Common myeloid progenitor, CD34-positive (primary cell): ENCODE data around the gene SIAH2.

Experiments used
- CTCF ChIA-PET: fragments of 350-600 bp; sonication (Branson Sonifier 250); formaldehyde crosslinking; loops from one replicate; lab custom pipeline; 2021; ENCODE audit warnings: antibody characterized with exemption; lab: Charles Lee
- POLR2A ChIA-PET: fragments of 350-600 bp; sonication (Branson Sonifier 250); formaldehyde crosslinking; loops from one replicate; lab custom pipeline; 2021; ENCODE audit warnings: antibody characterized with exemption; lab: Charles Lee
- DNase-seq, 3 donors: peaks; one replicate each; pipeline versions ENCODE4 v3.0.0 to v3.0.0-alpha.2; 2013
- H3K27ac ChIP-seq, 2 experiments: 1 replicate in 1 of 2; 2 replicates in 1 of 2; pipeline ENCODE4 v1.7.0; 2013; ENCODE audit warnings: inconsistent platforms in 2 of 2, low read length in 2 of 2, mild to moderate bottlenecking in 2 of 2, low read depth in 1 of 2, moderate library complexity in 1 of 2; ENCODE audit not compliant: severe bottlenecking in 2 of 2, insufficient read depth in 1 of 2, poor library complexity in 1 of 2
- H3K27me3 ChIP-seq, 5 experiments: replicated peaks in 2 of 5; 1 replicate in 3 of 5; 2 replicates in 2 of 5; pipeline versions ENCODE4 v1.6.1 to v1.7.0; 2013; ENCODE audit warnings: low read length in 4 of 5, mild to moderate bottlenecking in 2 of 5, moderate library complexity in 2 of 5, inconsistent platforms in 1 of 5; ENCODE audit not compliant: insufficient read depth in 5 of 5, control insufficient read depth in 4 of 5
- H3K36me3 ChIP-seq, 4 experiments: 1 replicate in 2 of 4; 2 replicates in 2 of 4; pipeline versions ENCODE4 v1.6.1 to v1.7.0; 2013; ENCODE audit warnings: low read length in 3 of 4, control low read depth in 1 of 4, mild to moderate bottlenecking in 1 of 4; ENCODE audit not compliant: control insufficient read depth in 4 of 4, insufficient read depth in 4 of 4
- H3K4me1 ChIP-seq, 4 experiments: 1 replicate in 3 of 4; 2 replicates in 1 of 4; pipeline versions ENCODE4 v1.6.1 to v1.7.1; 2013; ENCODE audit warnings: low read length in 3 of 4, mild to moderate bottlenecking in 3 of 4, control low read depth in 1 of 4, inconsistent platforms in 1 of 4, moderate library complexity in 1 of 4; ENCODE audit not compliant: control insufficient read depth in 4 of 4, insufficient read depth in 4 of 4; ENCODE audit errors: control extremely low read depth in 1 of 4
- H3K4me3 ChIP-seq, 7 experiments: 1 replicate in 4 of 7; 2 replicates in 3 of 7; pipeline versions ENCODE4 v1.5.1 to v1.7.0; 2013; ENCODE audit warnings: mild to moderate bottlenecking in 7 of 7, low read length in 6 of 7, moderate library complexity in 6 of 7, inconsistent platforms in 2 of 7, low read depth in 2 of 7, control low read depth in 1 of 7; ENCODE audit not compliant: insufficient read depth in 4 of 7, control insufficient read depth in 1 of 7; ENCODE audit errors: extremely low read depth in 1 of 7
- H3K9me3 ChIP-seq, 5 experiments: 1 replicate in 4 of 5; 2 replicates in 1 of 5; pipeline versions ENCODE4 v1.6.1 to v1.7.1; 2013; ENCODE audit warnings: low read length in 4 of 5, mild to moderate bottlenecking in 2 of 5, inconsistent platforms in 1 of 5, low read depth in 1 of 5, moderate library complexity in 1 of 5; ENCODE audit not compliant: control insufficient read depth in 4 of 5, insufficient read depth in 2 of 5; ENCODE audit errors: control extremely low read depth in 1 of 5
- WGBS: methylation state at CpG from one replicate; pipeline ENCODE4 v1.1.5; 2013; ENCODE audit not compliant: insufficient coverage; 5-methylcytosine and 5-hydroxymethylcytosine counted together

SIAH2 gene

GRCh38 chr3:150691414-150692040 lies 71.4 kb downstream of the SIAH2 start:
- no peaks in the 10 kb centered on the region for H3K36me3 ChIP-seq
- H3K4me3 ChIP-seq = no peak overlapping the region
- no peak for DNase-seq
- POLR2A ChIA-PET = no interaction called here
- H3K27ac ChIP-seq = no peak overlapping the region
- CTCF ChIA-PET = interaction anchor here (0.7 kb wide), 1 partner anchor 18 kb away, joined by 3 read pairs; no protein-coding TSS in a partner anchor
- no peaks in the 10 kb centered on the region for H3K4me1 ChIP-seq
- H3K9me3 ChIP-seq = peaks cover 0 to 14% (median 2%) of the 10 kb centered on the region in 5 experiments
- 75% methylated on average over 1 of the region's 2 CpGs for WGBS
- H3K27me3 ChIP-seq = no peaks in the 10 kb centered on the region
